ENCODE data around the gene PBX3. TPM values are rescaled to one million over a fixed set of nuclear protein-coding genes. Genes with fewer than 3 reads are reported as not detected.

Gene PBX3
- total RNA-seq, 1 donor from 2014 or later = 46.1 TPM

DNA sequence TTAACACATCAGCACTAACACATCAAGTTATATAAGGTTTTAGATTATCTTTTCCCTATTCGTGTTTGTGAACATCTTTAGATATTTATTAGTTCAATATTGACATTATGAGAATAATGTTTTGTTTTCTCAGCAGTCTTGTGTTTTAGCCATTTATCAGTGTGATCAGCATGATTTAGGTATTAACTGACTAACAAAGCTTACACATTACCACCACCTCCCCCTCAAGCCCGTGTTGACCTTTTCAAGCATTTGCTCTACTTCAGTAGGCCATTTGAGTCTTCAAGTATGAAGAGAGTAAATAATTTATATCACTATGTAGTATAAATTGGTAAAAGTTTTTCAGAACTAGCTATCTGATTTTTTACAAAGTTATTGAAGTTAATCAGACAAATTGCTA lies 6.9 kb downstream of the PBX3 start:
- Histone ChIP-seq H3K4me3 (no peak overlapping the region), H3K27ac (no peak overlapping the region), H3K4me1 (peaks cover 59% of the 10 kb centered on the region), H3K27me3 (ENCODE audit: low read depth) (no peaks in the 10 kb centered on the region), H3K36me3 (no peaks in the 10 kb centered on the region), H3K9me3 (no peaks in the 10 kb centered on the region)
- DNase-seq = no peak
- intact Hi-C loops (cut with DNase I) = no loop called here
- no peak for ATAC-seq
- TF ChIP-seq, protein P1, sequence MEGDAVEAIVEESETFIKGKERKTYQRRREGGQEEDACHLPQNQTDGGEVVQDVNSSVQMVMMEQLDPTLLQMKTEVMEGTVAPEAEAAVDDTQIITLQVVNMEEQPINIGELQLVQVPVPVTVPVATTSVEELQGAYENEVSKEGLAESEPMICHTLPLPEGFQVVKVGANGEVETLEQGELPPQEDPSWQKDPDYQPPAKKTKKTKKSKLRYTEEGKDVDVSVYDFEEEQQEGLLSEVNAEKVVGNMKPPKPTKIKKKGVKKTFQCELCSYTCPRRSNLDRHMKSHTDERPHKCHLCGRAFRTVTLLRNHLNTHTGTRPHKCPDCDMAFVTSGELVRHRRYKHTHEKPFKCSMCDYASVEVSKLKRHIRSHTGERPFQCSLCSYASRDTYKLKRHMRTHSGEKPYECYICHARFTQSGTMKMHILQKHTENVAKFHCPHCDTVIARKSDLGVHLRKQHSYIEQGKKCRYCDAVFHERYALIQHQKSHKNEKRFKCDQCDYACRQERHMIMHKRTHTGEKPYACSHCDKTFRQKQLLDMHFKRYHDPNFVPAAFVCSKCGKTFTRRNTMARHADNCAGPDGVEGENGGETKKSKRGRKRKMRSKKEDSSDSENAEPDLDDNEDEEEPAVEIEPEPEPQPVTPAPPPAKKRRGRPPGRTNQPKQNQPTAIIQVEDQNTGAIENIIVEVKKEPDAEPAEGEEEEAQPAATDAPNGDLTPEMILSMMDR (IDR thresholded peaks at IDR 0.05) = no peak

DNA sequence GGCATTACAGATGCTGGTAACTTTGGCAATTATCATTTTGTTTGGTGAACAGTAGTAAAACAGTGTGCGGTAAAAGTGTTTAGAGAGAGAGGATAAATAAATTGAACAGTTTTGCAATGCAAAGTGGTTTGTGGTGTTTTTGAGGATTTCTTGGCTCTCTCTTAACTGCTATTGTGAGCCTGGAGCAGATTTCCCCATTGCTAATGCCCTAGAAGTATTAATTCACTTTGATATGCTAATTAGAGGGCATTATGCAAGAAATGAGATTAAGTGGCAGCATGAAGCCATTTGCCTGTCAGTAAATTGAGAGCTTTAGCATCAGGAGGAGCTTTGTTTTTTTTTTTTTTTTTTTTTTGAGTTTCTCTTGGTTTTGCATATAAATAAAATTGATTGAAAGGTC lies 8.2 kb downstream of the PBX3 start:
- Histone ChIP-seq H3K4me3 (no peak overlapping the region), H3K27ac (no peak overlapping the region), H3K27me3 (ENCODE audit: low read depth) (no peaks in the 10 kb centered on the region), H3K4me1 (peaks cover 54% of the 10 kb centered on the region), H3K9me3 (no peaks in the 10 kb centered on the region), H3K36me3 (no peaks in the 10 kb centered on the region)
- intact Hi-C loops (cut with DNase I) = no loop called here
- peak in 1 of 2 donors; percentile 48 for ATAC-seq
- no peak for DNase-seq
- TF ChIP-seq, protein P1 (IDR thresholded peaks at IDR 0.05) = no peak

DNA sequence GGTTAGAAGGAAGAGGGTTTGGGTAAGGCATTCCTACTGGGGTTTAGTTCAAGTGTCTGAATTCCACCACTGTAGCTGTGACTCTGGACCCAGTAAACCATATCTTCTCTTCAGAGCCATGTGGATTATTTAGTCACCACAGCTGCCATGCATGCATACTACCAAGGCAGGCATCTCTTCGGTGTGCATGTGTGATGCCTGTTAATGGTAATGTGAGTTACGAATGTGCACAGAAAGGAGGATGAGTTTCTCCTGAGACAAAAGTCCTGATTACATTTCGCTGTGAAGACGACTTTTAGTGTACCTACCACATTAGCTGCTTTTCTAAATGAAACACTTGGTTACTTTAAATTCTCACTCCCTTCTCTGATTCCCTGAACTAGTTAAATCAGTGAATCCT lies 9.3 kb downstream of the PBX3 start:
- Histone ChIP-seq H3K27me3 (ENCODE audit: low read depth) (no peaks in the 10 kb centered on the region), H3K4me3 (no peak overlapping the region), H3K36me3 (no peaks in the 10 kb centered on the region), H3K9me3 (no peaks in the 10 kb centered on the region), H3K27ac (no peak overlapping the region), H3K4me1 (peaks cover 42% of the 10 kb centered on the region)
- no peak for DNase-seq
- TF ChIP-seq, protein P1 (IDR thresholded peaks at IDR 0.05) = no peak
- no peak for ATAC-seq
- intact Hi-C loops (cut with DNase I) = no loop called here

DNA sequence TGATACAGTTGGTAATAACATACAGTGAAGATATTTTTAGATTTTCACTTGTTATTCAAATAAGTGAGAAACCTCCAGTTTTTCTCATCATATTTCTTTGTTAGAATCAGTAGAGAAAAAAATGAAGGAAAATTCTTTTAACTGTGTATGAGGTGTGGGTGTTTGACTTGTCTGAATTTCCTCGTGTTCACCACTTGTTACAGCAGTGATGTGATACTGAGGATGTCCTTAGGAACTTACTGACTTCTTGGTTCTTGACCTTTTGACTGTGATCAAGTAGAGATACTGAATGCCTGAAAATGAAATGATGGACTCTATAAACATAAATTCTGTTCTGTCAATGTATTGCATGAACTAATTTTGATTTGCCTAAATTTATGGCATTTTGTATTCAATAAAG lies 10.7 kb downstream of the PBX3 start:
- Histone ChIP-seq H3K36me3 (no peaks in the 10 kb centered on the region), H3K9me3 (no peaks in the 10 kb centered on the region), H3K27me3 (ENCODE audit: low read depth) (no peaks in the 10 kb centered on the region), H3K4me1 (peaks cover 36% of the 10 kb centered on the region), H3K27ac (no peak overlapping the region), H3K4me3 (no peak overlapping the region)
- TF ChIP-seq, protein P1 (IDR thresholded peaks at IDR 0.05) = no peak
- intact Hi-C loops (cut with DNase I) = no loop called here
- DNase-seq = no peak
- no peak for ATAC-seq

DNA sequence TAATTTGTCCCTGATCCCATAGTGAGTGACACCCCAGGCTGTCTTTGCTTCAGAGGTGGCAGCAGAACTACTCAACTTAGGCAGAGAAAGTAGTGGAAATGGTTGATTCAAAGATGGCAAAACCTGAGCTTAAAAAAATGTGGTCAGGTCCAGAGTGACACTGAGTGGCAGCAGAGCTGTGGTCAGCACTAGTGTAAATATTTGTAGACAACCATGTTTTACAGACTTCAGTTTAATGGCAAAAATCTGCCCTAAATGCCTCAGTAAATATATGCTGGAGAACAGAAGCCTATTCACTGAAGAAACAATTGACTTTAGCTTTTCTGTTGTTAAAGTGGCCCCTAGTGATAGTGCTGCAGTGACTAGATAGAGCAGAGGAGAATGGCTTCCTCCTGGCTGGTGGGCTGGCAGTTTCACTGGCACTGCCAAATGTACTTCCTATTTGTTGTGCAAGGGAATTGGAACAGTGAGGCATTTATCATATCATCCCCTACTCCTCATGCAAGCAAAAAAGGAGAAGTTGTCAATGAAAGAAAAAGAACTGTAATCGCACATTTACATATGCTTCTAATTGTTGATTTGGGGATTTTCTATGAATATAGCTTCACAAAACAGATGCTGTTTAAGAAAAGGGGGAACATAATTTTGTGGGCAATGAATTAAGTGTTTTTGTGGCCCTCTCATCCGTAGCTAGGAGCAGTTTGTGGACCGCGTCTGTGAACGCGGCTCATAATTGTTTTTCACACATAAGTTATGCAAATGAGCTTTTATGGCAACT lies 12.0 kb downstream of the PBX3 start:
- no peaks in the 10 kb centered on the region for H3K9me3 ChIP-seq
- DNase-seq (peak; percentile 56), ATAC-seq (peak; percentile 80 to 90)
- intact Hi-C loops (cut with DNase I) = no loop called here
- H3K4me1 ChIP-seq = peaks cover 49% of the 10 kb centered on the region
- no peaks in the 10 kb centered on the region for H3K27me3 ChIP-seq (ENCODE audit: low read depth)
- TF ChIP-seq, protein P1 (IDR thresholded peaks at IDR 0.05) = no peak
- H3K4me3 ChIP-seq = peak overlapping the region; percentile 37
- H3K27ac ChIP-seq = peak overlapping the region; percentile 39
- no peaks in the 10 kb centered on the region for H3K36me3 ChIP-seq

Measured in lower lobe of right lung (tissue), 2 donors.